GM23338 (cell line): Measurements from ENCODE around the gene C1orf115.

Experiments used
- CREB1 ChIP-seq: fragments of 250-450 bp; sonication (Bioruptor Pico); IDR thresholded peaks from 2 replicates; pipeline ENCODE4 v1.5.0; 2020; ENCODE audit warnings: low read depth, mild to moderate bottlenecking, moderate library complexity
- ETS1 ChIP-seq: IDR thresholded peaks from 2 replicates; pipeline ENCODE4 v1.6.1; 2016; ENCODE audit warnings: antibody characterized with exemption
- EZH2 ChIP-seq: fragments of 200-600 bp; sonication (generic); IDR thresholded peaks from one replicate; pipeline ENCODE4 v1.8.0; 2017; ENCODE audit warnings: antibody characterized with exemption, mild to moderate bottlenecking, low read depth; ENCODE audit not compliant: unreplicated experiment
- EZH2phosphoT487 ChIP-seq: fragments of 200-600 bp; sonication (generic); IDR thresholded peaks from one replicate; pipeline ENCODE4 v1.8.1; 2018; ENCODE audit warnings: antibody characterized with exemption; ENCODE audit not compliant: unreplicated experiment
- JUNB ChIP-seq: IDR thresholded peaks from one replicate; pipeline ENCODE4 v1.6.1; 2016; ENCODE audit warnings: antibody characterized with exemption; ENCODE audit not compliant: unreplicated experiment
- NANOG ChIP-seq: IDR thresholded peaks from 2 replicates; pipeline ENCODE4 v1.6.1; 2016; ENCODE audit warnings: antibody characterized with exemption, borderline replicate concordance
- POLR2AphosphoS5 ChIP-seq: IDR thresholded peaks from 2 replicates; pipeline ENCODE4 v1.6.1; 2016; ENCODE audit warnings: antibody characterized with exemption, low read depth
- STAT1 ChIP-seq: IDR thresholded peaks from one replicate; pipeline ENCODE4 v1.6.1; 2016; ENCODE audit warnings: antibody characterized with exemption; ENCODE audit not compliant: unreplicated experiment
- TF ChIP-seq, protein P1 (sequence below), 2 experiments: fragments of 200-600 bp in 1 of 2; sonication (generic) in 1 of 2; conservative IDR thresholded peaks; 2 replicates each; pipeline versions ENCODE4 v1.5.1 to v1.6.1; 2016 to 2017; ENCODE audit warnings: antibody characterized with exemption in 2 of 2, low read depth in 2 of 2, mild to moderate bottlenecking in 2 of 2, moderate library complexity in 1 of 2
- TF ChIP-seq, protein P2 (sequence below): IDR thresholded peaks from one replicate; pipeline ENCODE4 v1.6.1; 2018; ENCODE audit warnings: antibody characterized with exemption; ENCODE audit not compliant: unreplicated experiment
- TF ChIP-seq, protein P3 (sequence below): fragments of 250-450 bp; sonication (Bioruptor Pico); IDR thresholded peaks from 2 replicates; pipeline ENCODE4 v1.5.0; 2020; ENCODE audit warnings: mild to moderate bottlenecking, moderate library complexity

- TF ChIP-seq, protein P1, sequence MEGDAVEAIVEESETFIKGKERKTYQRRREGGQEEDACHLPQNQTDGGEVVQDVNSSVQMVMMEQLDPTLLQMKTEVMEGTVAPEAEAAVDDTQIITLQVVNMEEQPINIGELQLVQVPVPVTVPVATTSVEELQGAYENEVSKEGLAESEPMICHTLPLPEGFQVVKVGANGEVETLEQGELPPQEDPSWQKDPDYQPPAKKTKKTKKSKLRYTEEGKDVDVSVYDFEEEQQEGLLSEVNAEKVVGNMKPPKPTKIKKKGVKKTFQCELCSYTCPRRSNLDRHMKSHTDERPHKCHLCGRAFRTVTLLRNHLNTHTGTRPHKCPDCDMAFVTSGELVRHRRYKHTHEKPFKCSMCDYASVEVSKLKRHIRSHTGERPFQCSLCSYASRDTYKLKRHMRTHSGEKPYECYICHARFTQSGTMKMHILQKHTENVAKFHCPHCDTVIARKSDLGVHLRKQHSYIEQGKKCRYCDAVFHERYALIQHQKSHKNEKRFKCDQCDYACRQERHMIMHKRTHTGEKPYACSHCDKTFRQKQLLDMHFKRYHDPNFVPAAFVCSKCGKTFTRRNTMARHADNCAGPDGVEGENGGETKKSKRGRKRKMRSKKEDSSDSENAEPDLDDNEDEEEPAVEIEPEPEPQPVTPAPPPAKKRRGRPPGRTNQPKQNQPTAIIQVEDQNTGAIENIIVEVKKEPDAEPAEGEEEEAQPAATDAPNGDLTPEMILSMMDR (conservative IDR thresholded peaks at IDR 0.05; ENCODE audit: low read depth in 2 of 2): no peak
- TF ChIP-seq EZH2phosphoT487 (no peak), EZH2 (no peak), POLR2AphosphoS5 (no peak), CREB1 (CRISPR knock-in tag) (no peak), ETS1 (no peak), JUNB (no peak), NANOG (no peak), STAT1 (no peak)
- TF ChIP-seq, protein P2, sequence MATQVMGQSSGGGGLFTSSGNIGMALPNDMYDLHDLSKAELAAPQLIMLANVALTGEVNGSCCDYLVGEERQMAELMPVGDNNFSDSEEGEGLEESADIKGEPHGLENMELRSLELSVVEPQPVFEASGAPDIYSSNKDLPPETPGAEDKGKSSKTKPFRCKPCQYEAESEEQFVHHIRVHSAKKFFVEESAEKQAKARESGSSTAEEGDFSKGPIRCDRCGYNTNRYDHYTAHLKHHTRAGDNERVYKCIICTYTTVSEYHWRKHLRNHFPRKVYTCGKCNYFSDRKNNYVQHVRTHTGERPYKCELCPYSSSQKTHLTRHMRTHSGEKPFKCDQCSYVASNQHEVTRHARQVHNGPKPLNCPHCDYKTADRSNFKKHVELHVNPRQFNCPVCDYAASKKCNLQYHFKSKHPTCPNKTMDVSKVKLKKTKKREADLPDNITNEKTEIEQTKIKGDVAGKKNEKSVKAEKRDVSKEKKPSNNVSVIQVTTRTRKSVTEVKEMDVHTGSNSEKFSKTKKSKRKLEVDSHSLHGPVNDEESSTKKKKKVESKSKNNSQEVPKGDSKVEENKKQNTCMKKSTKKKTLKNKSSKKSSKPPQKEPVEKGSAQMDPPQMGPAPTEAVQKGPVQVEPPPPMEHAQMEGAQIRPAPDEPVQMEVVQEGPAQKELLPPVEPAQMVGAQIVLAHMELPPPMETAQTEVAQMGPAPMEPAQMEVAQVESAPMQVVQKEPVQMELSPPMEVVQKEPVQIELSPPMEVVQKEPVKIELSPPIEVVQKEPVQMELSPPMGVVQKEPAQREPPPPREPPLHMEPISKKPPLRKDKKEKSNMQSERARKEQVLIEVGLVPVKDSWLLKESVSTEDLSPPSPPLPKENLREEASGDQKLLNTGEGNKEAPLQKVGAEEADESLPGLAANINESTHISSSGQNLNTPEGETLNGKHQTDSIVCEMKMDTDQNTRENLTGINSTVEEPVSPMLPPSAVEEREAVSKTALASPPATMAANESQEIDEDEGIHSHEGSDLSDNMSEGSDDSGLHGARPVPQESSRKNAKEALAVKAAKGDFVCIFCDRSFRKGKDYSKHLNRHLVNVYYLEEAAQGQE: no peak
- TF ChIP-seq, protein P3, sequence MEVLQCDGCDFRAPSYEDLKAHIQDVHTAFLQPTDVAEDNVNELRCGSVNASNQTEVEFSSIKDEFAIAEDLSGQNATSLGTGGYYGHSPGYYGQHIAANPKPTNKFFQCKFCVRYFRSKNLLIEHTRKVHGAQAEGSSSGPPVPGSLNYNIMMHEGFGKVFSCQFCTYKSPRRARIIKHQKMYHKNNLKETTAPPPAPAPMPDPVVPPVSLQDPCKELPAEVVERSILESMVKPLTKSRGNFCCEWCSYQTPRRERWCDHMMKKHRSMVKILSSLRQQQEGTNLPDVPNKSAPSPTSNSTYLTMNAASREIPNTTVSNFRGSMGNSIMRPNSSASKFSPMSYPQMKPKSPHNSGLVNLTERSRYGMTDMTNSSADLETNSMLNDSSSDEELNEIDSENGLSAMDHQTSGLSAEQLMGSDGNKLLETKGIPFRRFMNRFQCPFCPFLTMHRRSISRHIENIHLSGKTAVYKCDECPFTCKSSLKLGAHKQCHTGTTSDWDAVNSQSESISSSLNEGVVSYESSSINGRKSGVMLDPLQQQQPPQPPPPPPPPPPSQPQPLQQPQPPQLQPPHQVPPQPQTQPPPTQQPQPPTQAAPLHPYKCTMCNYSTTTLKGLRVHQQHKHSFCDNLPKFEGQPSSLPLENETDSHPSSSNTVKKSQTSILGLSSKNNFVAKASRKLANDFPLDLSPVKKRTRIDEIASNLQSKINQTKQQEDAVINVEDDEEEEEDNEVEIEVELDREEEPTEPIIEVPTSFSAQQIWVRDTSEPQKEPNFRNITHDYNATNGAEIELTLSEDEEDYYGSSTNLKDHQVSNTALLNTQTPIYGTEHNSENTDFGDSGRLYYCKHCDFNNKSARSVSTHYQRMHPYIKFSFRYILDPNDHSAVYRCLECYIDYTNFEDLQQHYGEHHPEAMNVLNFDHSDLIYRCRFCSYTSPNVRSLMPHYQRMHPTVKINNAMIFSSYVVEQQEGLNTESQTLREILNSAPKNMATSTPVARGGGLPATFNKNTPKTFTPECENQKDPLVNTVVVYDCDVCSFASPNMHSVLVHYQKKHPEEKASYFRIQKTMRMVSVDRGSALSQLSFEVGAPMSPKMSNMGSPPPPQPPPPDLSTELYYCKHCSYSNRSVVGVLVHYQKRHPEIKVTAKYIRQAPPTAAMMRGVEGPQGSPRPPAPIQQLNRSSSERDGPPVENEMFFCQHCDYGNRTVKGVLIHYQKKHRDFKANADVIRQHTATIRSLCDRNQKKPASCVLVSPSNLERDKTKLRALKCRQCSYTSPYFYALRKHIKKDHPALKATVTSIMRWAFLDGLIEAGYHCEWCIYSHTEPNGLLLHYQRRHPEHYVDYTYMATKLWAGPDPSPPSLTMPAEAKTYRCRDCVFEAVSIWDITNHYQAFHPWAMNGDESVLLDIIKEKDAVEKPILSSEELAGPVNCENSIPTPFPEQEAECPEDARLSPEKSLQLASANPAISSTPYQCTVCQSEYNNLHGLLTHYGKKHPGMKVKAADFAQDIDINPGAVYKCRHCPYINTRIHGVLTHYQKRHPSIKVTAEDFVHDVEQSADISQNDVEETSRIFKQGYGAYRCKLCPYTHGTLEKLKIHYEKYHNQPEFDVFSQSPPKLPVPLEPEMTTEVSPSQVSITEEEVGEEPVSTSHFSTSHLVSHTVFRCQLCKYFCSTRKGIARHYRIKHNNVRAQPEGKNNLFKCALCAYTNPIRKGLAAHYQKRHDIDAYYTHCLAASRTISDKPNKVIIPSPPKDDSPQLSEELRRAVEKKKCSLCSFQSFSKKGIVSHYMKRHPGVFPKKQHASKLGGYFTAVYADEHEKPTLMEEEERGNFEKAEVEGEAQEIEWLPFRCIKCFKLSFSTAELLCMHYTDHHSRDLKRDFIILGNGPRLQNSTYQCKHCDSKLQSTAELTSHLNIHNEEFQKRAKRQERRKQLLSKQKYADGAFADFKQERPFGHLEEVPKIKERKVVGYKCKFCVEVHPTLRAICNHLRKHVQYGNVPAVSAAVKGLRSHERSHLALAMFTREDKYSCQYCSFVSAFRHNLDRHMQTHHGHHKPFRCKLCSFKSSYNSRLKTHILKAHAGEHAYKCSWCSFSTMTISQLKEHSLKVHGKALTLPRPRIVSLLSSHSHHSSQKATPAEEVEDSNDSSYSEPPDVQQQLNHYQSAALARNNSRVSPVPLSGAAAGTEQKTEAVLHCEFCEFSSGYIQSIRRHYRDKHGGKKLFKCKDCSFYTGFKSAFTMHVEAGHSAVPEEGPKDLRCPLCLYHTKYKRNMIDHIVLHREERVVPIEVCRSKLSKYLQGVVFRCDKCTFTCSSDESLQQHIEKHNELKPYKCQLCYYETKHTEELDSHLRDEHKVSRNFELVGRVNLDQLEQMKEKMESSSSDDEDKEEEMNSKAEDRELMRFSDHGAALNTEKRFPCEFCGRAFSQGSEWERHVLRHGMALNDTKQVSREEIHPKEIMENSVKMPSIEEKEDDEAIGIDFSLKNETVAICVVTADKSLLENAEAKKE (CRISPR knock-in tag): no peak
Observed at GRCh38 chr1:220673921-220674320, 16.2 kb upstream of the C1orf115 start.
